Lower lobe of right lung (tissue), 2 donors: ENCODE measurements around the gene FGD3. TPM values are rescaled to one million over a fixed set of nuclear protein-coding genes. Genes with fewer than 3 reads are reported as not detected.

Experiments
- ATAC-seq, 2 donors: fragments of 200-7000 bp; cut with Tn5 transposase; one replicate each; pipeline ENCODE4 v1.9.1; 2020 to 2022; ENCODE audit warnings: mild to moderate bottlenecking in 2 of 2, moderate library complexity in 2 of 2
- DNase-seq: peaks from one replicate; pipeline ENCODE4 v3.0.0-alpha.2; 2020
- H3K27ac ChIP-seq: fragments of 200-600 bp; one replicate; pipeline ENCODE4 v1.8.0; 2022
- H3K27me3 ChIP-seq: fragments of 200-600 bp; one replicate; pipeline ENCODE4 v1.8.0; 2022; ENCODE audit warnings: low read depth
- H3K36me3 ChIP-seq: fragments of 200-600 bp; one replicate; pipeline ENCODE4 v1.8.0; 2022; ENCODE audit warnings: mild to moderate bottlenecking
- H3K4me1 ChIP-seq: fragments of 200-600 bp; one replicate; pipeline ENCODE4 v1.8.0; 2022
- H3K4me3 ChIP-seq: fragments of 200-600 bp; one replicate; pipeline ENCODE4 v1.8.0; 2022; ENCODE audit warnings: mild to moderate bottlenecking
- H3K9me3 ChIP-seq: fragments of 200-600 bp; one replicate; pipeline ENCODE4 v1.8.0; 2022
- intact Hi-C: fragments of 100-400 bp; cut with DNase I; formaldehyde crosslinking; loops from one replicate; pipeline ENCODE4 v1.11.0; 2022
- total RNA-seq: library from RNA; stranded (reverse); fragmentation: NEBNext Ultra II Directional; extraction: Animal tissue kit (Norgen Biotek cat#: 25700); gene quantifications from one replicate; pipeline ENCODE4 v1.2.1, GENCODE V29; 2021
- TF ChIP-seq, protein P1 (sequence below): fragments of 200-600 bp; IDR thresholded peaks from one replicate; pipeline ENCODE4 v1.8.0; 2022; ENCODE audit warnings: antibody characterized with exemption, mild to moderate bottlenecking
- donor health status: DM: no; HTN: yes; CAD: no; lungs with severe emphysema.

FGD3 gene
- total RNA-seq, 1 donor from 2014 or later = 23.9 TPM

DNA sequence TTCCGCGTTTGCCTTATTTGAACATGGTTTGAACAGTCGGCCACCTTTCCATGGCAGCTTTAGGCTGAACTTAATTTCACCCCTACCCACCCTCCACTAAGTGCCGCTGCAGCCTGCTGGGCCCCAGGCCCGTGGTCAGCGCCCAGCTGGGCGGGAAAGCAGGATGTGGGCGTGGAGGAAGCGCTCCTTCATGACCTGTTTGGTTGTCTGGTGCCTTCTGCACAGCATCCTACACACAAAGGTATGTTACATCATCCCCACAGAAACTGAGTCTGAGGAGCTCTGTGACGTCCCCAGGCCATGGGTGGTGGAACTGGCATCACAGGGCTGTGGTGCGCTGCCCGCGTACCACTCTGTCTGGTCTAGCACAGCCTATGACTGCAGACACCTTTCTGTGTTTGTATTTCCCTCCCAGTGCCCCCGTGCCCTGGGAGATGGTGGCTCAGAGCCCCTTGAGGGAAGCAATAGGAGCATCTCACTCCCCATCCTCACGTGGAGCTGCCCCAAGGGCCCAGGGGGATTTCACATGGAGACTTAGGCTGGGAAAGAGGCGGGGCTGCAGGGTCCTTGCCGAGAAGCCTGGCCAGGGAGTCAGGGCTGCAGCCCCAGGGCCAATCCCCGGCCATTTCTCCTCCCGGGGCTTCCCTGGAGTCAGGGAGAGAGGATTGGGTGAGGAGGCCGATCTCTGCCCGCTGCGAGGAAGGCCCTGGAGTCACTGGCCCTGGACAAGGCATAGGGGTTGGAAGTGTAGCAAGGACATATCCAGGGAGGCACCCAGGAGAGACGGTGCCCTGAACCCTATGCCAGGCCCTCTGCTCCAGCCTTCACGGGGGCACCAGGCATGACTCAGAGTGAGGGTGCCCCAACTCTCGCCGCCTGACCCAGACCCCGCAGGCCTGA, 73.7 kb downstream of the FGD3 start:
- Histone ChIP-seq H3K4me1 (no peaks in the 10 kb centered on the region), H3K36me3 (peaks cover 73% of the 10 kb centered on the region), H3K27ac (no peak overlapping the region), H3K4me3 (no peak overlapping the region), H3K27me3 (no peaks in the 10 kb centered on the region), H3K9me3 (no peaks in the 10 kb centered on the region)
- intact Hi-C loops = no loop called here
- DNase-seq (no peak), ATAC-seq (no peak)
- TF ChIP-seq, protein P1, sequence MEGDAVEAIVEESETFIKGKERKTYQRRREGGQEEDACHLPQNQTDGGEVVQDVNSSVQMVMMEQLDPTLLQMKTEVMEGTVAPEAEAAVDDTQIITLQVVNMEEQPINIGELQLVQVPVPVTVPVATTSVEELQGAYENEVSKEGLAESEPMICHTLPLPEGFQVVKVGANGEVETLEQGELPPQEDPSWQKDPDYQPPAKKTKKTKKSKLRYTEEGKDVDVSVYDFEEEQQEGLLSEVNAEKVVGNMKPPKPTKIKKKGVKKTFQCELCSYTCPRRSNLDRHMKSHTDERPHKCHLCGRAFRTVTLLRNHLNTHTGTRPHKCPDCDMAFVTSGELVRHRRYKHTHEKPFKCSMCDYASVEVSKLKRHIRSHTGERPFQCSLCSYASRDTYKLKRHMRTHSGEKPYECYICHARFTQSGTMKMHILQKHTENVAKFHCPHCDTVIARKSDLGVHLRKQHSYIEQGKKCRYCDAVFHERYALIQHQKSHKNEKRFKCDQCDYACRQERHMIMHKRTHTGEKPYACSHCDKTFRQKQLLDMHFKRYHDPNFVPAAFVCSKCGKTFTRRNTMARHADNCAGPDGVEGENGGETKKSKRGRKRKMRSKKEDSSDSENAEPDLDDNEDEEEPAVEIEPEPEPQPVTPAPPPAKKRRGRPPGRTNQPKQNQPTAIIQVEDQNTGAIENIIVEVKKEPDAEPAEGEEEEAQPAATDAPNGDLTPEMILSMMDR = no peak

DNA sequence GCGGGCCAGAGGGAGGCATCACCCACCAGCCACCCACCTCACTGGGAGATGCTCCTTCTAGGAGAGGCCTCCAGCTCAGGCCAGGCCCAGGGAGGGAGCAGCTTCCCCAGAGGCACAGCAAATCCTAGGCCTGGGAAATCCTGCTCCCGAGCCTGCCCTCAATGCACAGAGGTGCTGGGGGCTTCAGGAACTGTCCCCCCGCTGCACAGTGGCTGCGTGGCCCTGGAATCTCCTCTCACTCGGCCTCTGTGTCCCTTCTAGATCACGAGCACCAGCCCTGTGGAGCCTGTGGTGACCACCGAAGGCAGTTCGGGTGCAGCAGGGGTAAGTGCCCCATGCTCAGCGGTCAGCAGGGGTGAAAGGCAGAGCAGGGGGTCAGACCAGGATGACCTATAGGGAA, 74.7 kb downstream of the FGD3 start:
- DNase-seq = no peak
- TF ChIP-seq, protein P1 = no peak
- Histone ChIP-seq H3K36me3 (peaks cover 63% of the 10 kb centered on the region), H3K27ac (no peak overlapping the region), H3K4me3 (no peak overlapping the region), H3K27me3 (no peaks in the 10 kb centered on the region), H3K9me3 (no peaks in the 10 kb centered on the region), H3K4me1 (no peaks in the 10 kb centered on the region)
- no peak for ATAC-seq
- intact Hi-C loops = no loop called here

DNA sequence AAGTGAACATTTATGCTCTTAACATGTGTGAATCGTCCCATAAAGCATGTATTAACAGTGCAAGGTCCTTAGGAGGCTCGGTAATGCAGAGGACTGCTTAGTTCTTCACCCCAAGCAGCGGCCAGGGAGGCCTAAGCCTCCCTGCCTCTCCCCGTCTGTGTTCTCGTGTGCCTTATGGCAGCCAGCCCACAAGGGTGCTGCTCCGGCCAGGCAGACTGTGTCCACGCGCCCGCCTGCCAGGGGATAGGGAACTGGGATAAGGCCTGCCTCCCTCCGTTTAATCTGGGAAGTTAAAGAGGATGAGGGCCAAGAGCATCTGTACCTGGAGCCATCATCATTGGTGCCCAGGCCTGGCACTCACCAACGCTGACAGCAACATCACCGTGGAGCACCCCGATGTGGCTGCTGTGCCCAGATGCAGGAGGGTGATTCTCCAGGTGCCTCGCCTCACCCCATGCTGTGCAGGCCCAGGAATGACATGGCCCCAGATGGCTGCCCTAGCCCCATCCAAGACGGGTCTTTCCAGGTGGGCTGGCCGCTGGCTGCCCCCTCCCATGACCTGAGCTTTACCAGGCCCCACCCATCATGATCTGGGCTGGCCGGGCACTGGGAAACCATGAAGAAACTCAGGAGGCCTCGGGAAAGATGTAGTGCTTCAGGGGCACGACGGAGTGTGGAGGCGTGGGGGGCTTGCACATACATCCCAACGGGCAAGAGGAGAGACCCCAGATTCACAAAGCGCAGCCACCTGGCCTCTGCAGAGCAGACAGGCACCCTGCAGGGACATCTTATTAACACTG, 75.6 kb downstream of the FGD3 start:
- intact Hi-C loops = no loop called here
- no peak overlapping the region for H3K4me3 ChIP-seq
- peaks cover 56% of the 10 kb centered on the region for H3K36me3 ChIP-seq
- no peaks in the 10 kb centered on the region for H3K9me3 ChIP-seq
- TF ChIP-seq, protein P1 = no peak
- no peaks in the 10 kb centered on the region for H3K4me1 ChIP-seq
- ATAC-seq (no peak), DNase-seq (no peak)
- H3K27me3 ChIP-seq = no peaks in the 10 kb centered on the region
- H3K27ac ChIP-seq = no peak overlapping the region

DNA sequence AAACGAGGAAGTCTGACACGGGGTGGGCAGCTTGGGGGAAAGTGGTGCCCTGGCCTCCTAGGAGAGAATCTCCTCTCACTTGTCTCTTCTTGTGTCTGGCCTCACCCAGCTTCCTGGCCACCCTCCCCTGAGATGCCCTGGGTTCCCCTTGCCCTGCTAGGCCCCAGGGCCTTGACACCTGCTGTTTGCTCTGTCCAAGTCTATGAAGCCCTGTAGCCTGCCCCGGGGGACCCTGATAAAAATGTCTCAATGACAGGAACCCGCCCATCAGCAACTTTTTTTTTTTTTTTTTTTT, 76.1 kb downstream of the FGD3 start:
- Histone ChIP-seq H3K4me1 (peaks cover 4% of the 10 kb centered on the region), H3K27me3 (no peaks in the 10 kb centered on the region), H3K36me3 (peaks cover 51% of the 10 kb centered on the region), H3K27ac (no peak overlapping the region), H3K4me3 (no peak overlapping the region), H3K9me3 (no peaks in the 10 kb centered on the region)
- ATAC-seq = no peak
- TF ChIP-seq, protein P1 = no peak
- intact Hi-C loops = no loop called here
- DNase-seq = no peak

DNA sequence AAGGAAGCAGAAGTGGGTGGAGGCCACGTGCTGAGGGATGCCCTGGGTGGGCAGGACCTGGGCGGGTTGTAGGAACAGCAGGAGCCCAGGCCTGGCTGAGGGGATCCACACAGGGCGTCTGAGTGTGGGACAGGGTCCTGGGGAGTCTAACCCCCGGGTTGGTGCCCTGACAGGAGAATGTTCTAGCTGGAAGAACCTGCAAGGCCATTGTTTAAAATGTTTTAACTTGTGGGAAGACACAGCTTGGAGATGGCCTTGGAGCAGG, 77.3 kb downstream of the FGD3 start:
- no peak for ATAC-seq
- H3K27me3 ChIP-seq = no peaks in the 10 kb centered on the region
- peaks cover 8% of the 10 kb centered on the region for H3K4me1 ChIP-seq
- H3K36me3 ChIP-seq = peaks cover 39% of the 10 kb centered on the region
- H3K4me3 ChIP-seq = no peak overlapping the region
- TF ChIP-seq, protein P1 = no peak
- no peaks in the 10 kb centered on the region for H3K9me3 ChIP-seq
- DNase-seq = no peak
- intact Hi-C loops = no loop called here
- H3K27ac ChIP-seq = no peak overlapping the region
